NCI-H146 treated with DMSO at 0.1 percent for 48 hours (cell line): ENCODE results near the gene SLC25A51.
A peak's percentile ranks its signal among the peaks of the same experiment; 100 is the strongest.
"Not testable (repeated sequence)": the region's sequence is repeated elsewhere in the genome, so short reads cannot be mapped to it uniquely, and the experiment has no call there.

Source experiments
- DNase-seq: peaks from one replicate; lab custom pipeline; 2025; ENCODE audit not compliant: unreplicated experiment; lab: John Stamatoyannopoulos, UW

SLC25A51 gene

DNA sequence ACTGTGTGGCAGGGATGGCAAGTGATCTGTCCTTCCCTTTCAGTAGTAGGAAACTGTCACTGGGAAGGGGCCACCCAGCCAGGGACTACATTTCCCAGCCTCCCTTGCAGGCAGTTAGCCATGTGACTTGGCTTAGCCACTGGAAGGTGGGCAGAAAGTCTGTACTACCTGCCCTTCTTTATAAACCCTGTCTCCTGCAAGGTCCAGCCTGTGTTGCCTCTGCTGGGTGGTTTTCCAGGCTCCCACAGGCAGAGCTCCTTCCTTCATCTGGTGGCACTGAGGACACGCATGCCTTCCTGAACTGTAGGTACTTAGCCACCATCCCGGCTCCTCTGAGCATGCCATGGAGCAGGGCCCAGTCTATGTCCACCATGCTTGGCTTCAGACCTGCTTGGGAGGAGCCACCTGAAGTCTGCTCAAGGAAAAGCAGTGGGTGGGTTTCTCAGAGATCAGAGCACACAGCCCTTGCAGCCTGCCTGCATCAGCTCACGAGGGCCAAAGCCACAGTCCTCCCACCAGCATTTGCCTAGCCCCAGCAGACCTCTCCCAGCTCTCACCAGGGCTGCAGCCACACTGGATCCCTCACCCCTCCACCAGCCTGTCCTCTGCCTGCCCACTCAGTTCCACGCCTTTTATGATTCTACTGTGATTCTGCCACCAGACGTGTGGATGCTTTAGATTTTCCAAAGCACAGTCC lies 16.7 kb upstream of the SLC25A51 start:
- DNase-seq: no peak

DNA sequence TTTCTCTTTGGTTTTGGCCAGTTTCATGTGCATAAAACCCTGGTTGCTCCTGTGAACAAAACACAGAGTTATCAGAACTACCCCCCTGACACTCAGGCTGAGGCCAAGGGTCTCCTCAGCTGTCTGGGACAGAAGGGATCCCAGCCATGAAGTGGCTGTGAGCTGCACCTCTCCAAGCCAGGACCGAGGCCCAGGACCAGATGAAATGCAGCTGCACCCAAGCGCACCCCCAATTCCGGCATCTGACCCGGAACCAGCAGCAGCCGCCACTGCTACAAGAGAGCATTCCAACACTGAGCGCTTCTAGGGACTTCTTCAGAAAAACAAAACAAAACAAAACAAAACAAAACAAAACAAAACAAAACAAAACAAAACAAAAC lies 16.0 kb upstream of the SLC25A51 start:
- no peak for DNase-seq

DNA sequence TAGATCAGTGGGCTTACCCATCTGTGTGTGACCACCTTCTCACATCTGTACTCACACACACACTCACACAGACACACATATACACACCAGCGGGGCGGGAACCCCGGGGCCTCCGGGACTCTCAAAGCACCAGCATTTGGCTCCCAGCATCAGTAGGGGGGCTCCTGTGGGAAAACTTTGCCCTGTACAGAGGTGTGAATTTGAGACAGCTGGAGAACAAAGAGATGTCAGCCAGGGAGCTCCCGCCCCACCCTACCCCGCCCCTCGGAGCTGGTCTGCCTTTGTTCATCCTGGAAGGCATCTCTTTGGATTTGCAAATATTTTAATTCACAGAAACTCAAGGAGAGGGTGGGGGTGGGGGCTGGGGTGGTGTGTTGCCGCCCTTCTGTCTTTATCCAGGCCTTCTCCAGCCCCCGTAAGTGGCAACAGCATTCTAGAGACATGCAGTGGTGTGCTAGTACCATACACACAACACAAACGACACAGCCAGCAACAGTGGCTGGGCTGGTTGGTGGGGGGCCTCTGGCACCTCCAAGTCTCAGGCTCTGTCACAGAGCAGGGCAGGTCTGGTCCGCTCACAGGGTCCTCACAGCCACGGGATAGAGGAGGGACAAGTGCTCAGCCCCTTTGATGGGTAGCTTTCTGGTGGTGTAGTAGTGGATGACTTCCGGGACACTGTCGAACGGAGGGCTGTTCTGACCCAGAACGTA lies 15.5 kb upstream of the SLC25A51 start:
- no peak for DNase-seq

DNA sequence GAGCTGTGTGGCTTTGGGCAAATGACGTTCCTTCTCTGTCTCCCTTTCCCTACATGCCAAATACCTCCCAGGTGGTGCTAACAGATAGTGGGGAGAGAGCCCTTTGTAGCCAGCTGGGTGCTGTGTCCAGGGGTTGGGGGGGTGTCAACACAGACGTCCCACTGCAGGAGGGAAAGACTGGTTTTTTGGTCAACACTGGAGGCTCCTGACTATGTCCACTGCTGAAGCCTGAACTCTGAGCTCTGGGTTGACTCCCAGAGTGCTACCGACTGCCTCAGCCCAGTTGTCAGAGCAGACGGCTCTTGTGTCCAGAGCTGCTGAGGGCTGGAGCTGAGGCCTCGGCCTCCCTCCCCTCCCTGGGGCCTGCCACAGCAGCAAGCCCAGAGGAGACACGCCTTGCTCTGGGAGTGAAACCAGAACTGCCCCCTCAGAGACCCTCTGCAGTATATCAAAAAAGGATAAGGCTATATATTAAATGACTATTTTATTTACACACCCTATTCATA lies 14.8 kb upstream of the SLC25A51 start:
- DNase-seq: no peak

DNA sequence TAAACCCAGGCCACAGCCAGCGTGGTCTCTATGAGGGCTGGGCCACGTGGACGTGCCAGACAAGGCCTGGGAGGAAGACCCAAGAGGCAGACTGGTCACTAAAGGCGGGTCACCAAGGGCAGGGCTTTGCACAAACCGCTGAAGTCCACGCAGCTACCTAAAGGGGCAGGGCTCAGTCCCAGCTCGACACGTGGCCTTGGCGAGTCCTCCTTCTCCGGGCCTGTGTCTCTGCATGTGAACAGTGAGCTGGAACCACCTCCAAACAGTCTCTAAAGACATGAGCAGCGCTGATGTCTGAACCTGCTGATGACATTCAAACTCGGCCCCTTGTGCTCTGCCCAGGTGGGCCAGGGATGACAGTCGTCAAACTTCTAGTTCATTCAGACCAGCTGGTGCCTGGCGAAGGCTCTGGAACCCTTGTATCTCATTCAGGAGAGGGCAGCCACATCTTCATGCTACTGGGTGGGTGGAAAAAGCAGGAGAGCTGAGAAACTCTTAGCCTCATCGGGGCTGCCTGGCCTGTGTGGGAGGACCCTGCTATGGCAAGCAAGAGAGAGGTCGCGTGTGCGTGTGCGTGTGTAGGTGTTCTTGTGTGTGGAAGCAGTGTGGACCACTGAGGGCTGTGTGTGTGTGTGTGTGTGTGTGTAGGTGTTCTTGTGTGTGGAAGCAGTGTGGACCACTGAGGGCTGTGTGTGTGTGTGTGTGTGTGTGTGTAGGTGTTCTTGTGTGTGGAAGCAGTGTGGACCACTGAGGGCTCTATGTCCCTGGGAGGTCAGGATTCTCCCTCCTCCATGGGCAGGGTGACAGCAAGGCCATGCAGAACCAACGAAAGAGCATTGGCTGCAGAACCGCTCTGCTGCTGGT lies 14.1 kb upstream of the SLC25A51 start:
- no peak for DNase-seq

DNA sequence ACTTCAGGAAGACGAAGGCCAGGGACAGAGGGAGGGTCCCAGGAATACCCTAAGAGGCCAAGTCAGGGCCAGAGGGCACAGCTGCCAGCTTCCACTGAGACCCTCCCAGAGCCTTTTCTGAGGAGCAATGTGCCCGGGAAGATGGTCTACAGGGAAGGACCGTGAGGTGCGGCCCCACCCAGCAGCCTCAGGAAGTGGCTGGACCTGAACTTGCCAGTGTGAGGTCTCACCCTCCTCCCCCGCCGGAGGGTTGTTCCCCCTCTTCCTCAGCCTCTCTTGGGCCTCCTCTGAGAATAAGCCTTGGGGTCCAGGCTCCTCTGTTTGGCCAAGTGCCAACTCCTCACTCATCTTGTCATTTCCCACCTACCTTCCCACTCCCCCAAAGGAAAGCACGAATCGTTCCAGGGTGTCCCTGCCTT lies 13.4 kb upstream of the SLC25A51 start:
- no peak for DNase-seq

DNA sequence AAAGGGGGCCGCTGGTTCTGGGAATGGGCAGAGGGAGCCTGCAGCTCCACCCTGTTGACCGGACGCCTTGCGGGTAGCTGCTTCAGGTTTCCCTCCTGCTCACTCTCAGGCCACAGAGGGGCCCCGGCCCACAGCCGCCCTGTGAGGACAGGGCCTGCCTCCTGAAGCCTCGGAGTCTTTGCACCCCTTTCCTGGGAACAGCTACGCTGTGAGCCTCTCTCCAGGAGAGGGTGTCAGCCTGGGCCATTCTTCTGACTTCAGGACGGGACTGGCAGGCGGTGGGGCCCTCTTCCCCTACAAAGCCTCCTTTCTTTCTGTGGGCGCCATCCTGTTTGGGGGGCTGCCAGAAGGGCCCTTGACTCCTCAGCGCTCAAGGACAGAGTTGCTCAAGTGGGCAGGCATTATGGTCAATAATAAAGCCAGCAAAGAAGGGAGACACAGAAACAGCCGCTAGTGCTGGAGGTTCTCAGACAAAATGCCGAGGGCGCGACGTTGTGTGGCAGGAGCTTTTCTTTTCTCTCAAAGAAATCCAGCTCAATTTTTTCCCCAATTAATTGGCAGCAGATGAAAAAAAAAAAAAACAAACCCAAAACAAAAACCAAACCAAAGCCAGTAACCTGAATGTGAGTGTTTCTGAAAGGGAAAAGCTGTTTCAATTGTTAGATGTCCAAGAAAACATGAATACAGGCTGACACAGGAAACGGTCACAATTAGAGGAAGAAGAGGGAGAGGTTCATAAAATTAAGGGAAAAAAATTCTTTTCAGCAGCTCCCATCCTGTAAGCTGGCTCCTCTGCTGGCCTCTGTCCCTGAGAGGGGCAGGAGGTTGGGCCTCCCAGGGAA lies 12.8 kb upstream of the SLC25A51 start:
- DNase-seq: no peak

DNA sequence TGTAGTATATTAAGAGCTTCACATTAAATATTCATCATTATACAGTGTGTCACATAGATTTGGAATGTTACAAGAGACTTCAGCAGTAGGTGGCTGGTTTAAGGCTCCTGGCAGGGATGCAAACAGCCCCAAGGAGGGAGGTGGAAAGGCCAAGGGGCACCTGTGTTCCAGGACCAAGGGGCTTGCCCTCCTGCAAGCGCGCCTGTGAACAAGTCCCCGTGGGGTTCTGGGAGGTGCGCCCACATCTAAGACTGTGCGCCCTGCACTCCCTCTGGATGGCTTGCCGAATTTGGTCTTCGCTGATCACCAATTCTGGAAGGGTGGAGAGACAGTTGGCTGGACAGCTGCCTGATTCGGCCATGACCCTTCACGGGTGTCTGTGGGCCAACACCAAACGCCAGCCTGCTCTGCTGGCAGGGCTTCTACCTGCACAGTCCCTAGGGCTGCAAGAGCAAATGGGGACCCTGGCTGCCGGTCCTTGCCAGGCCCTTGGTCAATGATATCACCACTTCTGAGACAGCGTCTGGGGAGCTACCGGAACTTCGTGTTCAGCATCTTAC lies 12.1 kb upstream of the SLC25A51 start:
- no peak for DNase-seq

DNA sequence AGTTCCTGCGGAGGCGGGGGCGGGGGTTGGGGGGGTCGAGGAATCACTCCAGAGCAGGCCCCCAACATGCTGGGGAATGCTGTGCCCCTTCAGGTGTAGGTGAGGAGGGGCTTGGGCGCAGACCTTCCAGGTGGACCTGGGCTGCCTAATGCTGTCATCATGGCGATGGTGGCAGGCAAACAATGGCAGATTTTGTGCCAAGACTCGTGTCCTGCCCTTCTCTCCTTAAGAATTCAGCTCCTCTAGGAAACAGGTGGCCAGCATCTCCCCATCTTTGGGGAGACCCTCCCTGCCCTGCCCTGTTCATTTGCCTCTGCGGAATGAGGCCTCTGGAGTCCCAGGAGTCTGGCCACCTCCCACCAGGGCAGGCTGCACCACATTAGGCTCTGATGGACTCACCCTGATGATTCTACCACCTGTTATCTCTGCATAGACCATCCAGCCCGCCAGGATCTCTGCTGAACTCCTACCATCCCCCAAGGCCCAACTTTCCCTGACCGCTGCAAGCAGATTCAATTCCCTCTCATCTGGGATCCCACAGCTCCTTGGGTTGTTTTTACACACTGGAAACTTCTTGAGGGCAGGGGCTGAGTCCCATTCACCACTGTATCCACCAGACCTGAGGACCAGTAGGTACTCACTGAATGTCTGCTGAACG lies 10.9 kb upstream of the SLC25A51 start:
- no peak for DNase-seq

DNA sequence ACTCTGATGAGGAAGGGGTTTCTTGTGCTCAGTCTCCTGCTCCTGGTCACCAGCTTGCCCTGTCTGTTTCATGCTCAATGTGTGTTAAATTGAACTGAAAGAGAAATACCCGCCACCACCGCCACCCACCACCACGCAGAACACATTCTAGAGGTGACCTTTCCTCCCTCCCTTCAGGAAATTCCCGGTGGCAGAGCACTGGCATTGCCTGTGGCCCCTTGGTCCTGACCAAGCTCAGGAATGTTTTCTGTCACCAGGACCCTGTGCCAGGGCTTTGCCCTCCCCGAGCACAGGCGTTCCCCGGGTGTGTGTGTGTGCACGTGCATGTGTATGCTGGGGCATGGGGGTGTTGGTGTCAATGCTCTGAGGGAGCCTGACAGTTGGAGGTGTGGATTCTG lies 10.2 kb upstream of the SLC25A51 start:
- no peak for DNase-seq

DNA sequence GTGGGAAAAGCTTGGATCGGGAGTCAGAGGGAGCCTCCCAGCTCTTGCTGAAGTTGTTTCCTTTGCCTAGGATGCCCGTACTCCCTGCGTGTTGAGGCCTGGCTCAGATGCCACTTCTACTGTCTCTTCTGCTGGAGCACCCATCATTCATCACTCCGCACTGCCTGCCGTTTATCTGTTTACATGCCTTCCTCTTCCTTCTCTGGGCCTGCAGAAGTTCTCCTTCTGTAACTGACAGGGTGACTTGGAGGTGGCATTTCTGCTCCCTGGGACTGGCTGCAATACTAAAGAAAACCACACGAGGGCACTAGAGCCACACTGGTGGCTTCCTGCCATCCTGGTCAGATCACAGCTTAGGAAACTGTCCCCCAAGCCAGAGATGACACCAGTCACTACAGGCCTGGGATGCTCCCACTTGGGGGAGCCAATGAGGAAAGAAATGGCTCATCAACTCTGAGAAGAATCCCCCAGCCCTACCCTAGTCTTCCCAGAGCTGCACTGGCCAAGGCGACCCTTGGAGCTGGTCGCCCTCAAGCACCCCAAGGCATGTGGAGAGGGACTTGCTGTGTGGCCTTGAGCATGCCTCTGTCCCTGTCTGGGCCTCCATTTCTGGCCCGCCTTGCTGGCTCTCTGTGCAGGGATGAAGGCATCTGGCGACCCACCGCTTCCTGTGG lies 9.7 kb upstream of the SLC25A51 start:
- peak; percentile 62 for DNase-seq

DNA sequence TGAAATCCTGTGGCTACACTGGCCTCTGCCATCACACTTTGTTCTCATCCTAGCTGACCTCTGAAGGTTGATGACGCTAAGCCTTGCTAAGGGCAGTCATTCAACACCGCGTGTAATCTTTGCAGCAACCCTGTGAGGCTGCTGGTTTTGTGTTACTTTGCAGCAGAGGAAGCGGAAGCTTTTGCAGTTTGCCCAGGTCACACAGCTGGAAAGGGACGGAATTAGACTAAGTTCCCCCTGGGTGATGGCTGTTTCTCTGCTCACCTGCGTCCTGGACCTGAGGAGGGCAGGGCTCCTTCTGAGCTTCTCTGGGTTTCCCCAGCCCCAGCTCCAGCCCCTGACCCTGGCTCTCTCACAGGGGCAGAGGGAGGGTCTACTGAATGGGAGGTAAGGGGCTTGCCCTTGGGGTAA lies 7.3 kb upstream of the SLC25A51 start:
- no peak for DNase-seq

DNA sequence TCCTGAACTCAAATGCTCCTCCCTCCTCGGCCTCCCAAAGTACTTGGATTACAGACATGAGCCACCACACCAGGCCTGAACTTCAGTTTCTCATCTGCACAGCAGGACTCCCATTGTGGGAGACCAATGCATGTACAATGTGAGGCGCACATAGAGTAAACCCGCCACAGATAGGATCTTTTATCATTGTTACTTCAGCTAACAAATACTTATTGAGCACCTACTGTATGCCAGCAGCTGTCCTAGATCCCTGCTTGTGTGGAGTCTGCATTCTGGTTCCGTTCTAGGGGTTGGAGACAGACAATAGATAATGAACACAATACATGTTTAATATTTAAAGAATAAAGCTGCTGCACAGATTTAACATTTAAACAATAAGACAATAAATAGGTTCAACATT lies 6.3 kb upstream of the SLC25A51 start:
- no peak for DNase-seq

DNA sequence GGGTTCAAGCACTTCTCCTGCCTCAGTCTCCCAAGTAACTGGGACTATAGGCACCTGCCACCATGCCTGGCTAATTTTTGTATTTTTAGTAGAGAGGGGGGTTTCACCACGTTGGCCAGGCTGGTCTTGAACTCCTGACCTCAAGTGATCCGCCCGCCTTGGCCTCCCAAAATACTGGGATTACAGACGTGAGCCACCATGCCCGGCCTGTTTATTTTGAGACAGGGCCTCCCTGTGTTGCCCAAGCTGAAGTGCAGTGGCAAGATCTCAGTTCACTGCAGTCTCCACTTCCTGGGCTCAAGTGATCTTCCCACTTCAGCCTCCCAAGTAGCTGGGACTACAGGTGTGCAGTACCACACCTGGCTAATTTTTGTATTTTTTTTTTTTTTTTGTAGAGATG lies 5.9 kb upstream of the SLC25A51 start:
- DNase-seq: not testable (repeated sequence)

DNA sequence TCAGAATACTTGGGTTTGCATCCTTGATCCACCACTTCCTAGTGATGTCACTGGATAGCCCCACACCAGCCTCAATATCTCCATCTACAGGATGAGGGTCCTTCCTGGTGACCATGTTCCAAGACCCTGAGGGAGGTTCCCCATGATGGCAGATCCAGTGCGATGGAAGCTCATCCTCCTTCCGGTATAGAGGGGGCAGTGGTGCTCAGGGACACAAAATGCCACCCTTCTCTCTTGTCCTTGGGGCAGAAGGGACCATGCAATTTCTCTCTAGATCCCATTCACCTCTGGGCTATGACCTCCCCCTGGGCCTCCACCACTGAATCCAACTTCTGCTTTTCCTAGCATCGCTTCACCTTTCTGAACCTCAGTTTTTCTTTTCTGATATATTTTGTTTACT lies 5.4 kb upstream of the SLC25A51 start:
- no peak for DNase-seq

DNA sequence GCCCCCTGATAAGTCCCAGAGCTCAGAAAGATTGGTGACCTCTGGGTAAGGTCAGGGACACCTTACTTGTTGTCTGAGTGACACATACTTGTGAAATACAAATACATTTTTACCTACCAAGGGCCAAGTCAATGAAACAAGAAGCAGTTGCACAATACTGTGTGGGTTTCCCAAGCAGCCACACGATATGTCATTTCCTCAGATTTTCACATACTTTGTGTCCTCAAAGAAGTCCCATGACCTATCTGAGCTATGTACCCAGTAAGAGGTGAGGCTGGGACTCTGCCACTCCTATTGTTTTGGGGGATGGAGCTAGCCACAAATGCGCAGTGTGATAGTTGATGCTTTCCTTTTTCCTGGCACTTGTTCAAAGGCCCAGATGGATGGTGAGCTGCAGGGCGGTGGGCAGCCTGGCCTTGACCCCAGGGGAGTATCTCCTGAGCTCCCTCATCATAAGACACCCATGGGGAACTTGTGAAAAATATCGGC lies 4.8 kb upstream of the SLC25A51 start:
- no peak for DNase-seq

DNA sequence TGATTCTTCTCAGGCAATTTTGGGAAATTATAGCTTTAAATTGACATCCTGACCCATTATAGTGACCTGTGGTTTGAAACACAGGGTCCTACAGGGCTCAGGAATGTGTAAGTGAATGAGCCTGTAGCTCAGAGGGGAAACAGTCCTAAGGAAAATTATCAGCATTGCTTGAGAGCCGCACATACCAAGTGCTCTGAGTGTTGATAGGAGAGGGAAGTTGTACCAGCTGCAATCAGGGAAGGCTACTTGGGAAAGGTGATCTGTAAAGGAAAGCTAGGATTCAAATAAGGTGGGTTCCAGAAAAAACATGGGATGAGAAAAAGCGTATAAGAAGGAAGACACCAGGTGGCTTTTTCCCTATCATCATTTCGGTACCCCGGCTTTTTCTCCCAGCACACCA lies 4.4 kb upstream of the SLC25A51 start:
- DNase-seq: no peak

DNA sequence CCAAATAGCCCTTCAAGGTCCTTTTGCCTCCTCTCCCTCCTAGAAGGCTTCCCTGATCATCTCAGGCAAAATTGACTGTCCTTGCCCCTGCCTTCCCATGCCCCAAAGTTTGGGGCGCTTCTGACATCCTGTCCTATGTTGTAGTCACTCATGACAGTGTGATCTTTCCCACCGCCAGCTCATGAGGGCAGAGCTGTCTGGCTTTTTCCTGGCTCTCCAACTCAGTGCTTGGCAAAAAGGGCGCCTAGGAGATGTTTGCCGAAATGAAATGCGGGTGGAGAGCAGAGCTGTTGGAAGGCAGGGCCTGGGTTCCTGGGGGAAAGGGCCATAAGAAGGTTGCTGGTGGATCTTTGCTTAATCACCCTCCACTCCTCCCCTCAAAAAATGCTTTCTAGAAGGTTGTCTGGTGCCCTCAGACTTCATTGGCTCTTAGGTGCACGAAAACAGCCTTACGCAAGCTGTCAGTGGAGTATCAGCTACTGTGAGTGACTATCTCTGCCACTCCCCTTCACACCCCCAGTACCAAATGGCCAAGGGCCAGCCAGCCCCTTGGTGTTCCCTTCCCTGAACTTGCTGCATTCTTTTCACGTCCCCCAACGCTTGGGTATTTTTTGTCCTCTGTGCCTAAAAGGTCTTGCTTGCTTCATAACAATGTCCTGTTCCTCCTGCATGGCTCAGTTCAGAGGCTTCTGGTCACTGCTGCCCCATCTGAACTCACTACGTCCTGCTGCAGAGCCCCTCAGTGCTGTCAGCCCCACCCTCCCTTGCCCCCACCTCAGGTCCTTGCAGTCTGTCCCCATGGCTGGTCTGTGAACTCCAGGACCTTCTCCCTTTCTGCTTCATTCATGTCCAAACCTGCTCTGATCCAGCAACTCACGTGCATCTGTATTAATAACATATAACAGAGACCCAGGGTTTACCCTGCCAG lies 2.6 kb upstream of the SLC25A51 start:
- no peak for DNase-seq
